CD4-positive, alpha-beta T cell treated with Interferon alpha-2 for 1 hour (primary cell): ENCODE data around the gene PDCD1LG2.

Experiments used
- DNase-seq, 2 donors: peaks; one replicate each; pipeline ENCODE4 v3.0.0-alpha.2; 2020 to 2022

The PDCD1LG2 gene

DNA sequence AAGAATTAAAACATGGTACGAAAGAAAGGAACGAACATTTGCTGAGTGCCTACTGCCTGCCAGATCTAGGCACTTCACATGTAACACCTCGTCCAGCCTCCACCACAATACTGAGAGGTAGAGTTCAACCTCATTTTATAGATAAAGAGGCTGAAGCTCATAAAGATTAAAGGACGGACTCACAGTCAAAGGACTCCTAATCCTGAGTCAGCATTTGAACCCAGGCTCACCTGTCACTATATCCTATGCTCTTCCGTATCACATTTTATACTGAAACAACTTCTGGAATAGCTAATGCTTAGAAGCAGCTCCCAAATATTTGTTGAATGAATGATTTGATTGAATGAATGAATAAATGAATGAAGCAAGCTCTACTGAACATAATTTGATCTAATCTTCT lies 22.5 kb downstream of the PDCD1LG2 start:
- DNase-seq, result no peak

- DNase-seq, result peak in 1 of 2 donors; percentile 38
Observed at GRCh38 chr9:5536684-5537083, 26.4 kb downstream of the PDCD1LG2 start.

DNA sequence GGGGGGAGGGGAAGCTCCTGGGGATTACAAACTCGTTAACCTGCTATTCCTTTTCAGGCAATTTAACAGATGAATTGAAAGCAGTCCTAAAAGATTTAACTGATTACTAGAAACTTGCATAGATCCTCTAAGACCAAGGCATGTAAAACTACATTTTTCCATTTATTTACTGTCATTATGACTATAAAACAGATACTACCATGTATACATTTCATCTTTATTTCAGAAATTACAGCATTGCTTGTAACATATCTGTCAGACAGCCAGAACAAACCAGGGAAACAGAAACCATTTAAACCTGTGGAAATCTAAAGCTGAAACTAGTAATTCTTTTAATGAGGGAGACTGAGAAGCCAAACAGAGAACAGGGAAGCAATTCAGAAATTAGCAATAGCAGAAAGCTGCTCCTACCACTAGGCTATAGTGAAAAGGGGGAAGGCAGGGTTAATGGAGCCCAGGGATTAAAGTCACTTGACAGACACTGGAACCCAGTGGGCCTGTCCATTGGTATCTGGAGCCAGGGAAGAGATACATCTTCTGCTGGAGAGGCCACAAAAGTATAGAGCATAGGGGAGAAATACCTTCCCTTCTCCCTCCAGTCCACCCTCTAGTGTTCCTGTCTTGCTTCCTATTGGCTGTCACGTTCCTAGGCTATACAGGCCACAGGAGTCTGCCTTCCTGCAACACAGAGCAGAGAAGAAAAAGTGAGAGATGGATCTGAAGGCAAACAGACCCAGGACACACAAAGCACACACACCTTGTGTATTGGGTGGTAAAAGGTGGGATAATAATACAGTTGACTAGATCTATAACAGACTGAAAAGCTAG lies 33.8 kb downstream of the PDCD1LG2 start:
- DNase-seq, result no peak

DNA sequence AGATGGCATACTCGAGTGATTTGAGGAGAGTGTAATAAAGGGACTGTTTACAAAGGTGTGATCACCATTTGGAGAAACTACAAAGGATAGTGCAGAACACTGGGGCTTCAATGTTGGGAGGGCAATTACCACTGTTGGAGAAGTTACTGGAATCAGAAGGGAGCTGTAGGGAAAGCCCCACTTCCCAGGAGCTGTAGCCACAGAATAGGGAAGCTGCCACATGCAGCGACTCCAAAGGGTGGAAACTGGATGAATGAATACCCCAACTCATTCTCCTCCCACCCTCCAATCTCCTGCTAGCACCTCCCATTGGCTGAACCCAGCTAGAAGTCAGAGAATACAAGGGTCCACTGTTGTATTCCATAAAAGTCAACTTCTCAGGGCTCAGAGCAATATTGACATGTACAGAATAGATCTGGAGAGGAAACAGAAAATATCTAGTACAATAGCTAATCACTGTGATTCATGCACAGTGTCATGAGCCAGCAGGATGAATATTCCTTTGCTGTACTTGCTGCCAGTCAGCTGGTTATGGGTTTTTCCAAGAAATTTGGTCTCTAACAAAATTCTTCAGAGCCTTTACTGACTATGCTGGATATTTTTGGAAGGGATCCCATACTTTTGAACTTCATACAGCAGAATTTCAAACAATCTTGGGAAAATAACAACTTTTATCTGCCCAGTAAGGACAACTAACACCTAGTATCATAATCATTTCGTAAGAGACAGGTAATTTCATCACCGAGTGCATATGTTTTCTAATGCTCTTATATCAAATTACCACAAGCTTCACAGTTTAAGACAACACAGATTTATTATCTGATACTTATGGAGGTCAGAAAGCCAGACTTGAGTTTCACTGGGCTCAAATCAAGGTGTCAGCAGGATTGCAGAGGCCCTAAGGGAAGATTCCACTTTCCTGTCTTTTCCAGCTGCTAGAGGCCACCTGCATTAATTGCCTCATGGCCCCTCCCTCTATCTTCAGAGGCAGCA lies 39.6 kb downstream of the PDCD1LG2 start:
- DNase-seq, result no peak

DNA sequence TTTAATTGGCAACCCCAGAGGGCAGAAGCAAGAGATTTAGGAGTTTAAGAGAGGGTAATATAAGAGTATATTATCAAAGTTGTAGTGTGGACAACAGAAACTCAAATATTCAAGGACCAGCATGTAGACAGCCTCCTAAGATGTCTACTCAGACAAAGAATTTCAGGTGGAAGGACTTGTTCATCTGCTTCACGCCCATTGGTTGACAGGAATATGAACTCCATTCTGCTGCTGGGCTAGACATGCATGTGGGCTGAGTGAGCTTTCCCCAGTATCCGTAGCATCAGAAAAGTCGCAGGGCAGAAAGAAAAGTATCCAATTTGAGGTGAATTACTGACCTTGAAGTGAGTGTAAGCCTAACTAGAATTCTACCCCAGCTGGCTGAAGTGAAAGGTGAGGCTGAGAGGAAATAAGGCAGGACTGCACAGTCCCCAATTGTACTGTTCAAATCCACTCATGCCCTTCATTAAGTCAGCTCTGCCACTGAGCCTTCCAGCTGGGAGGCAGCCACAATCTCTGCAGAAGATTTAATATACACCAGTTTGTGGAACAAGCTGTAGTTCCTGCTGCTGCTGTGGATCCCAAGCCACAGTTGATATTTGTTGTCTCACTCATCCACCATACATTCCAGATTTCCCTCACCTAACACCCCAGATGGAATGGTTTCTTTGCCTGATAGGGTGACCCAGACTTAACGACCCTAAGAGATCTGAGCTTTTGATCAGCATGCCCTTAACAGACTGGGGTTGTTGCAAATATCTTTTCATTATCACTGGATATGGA lies 41.2 kb downstream of the PDCD1LG2 start:
- DNase-seq, result no peak

- no peak for DNase-seq
Observed at GRCh38 chr9:5552301-5552700, 42.0 kb downstream of the PDCD1LG2 start.

DNA sequence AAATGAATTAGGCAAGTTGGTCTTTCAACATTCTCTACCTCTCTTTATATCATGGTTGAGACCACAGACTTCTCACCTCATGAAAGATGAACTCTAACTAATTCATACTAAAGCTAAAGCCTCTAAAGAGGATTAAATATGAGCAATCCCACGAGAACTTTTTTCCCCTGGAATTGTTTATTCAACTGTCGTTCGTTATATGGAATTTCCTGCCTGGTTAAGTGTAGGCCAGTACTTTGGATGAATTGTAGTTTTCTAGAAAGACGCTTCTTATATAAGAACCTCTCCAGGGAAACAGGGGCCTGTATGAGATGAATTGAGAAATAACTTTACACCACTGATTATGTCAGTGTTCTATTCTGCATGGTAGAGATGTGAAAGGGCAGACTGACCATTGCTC lies 42.9 kb downstream of the PDCD1LG2 start:
- no peak for DNase-seq

- no peak for DNase-seq
Observed at GRCh38 chr9:5554254-5554653, 43.9 kb downstream of the PDCD1LG2 start.

- DNase-seq, result no peak
Observed at GRCh38 chr9:5556101-5556705, 45.9 kb downstream of the PDCD1LG2 start.

DNA sequence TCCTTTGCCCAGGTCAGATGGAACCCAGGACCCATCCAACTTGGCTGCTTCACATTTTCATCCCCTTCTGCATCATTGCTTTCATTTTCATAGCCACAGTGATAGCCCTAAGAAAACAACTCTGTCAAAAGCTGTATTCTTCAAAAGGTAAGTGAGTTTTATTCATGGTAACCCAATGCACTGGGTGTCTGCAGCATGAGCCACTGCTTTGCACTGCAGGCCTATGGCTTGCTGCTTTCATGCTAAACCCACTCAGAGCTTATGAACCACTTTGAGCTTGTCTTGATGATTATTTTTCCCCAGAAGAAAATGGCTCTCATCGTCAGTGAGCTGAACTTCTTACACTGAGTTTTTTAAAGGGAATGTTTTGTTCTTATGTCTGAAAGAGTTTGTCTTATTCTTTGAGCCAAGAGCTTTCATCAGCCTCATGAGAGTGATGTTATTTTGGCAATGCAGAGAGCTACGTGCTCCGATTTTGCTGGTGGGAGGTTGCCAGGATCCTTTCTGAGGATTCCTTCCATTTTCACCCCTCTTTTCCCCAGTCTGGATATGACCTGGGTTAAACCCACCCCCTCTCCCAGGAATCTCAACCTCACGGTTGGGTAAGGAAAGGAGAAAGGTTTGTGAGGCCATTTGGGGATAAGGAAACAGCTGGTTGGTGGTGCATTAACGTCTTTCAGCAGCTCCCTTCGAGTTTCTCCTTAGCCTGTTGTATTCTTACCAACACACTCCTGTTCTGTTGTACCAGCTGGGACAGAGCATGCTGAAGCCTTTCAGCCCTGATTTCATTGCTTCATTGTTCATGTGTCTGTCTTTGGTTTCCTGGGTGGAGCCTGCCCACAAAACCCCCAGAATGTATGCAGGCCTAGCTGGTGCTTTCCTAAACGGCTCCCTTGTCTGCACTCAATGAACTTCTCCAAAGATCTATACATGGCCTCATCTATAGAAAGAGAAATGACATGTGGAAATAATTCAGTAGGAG lies 47.6 kb downstream of the PDCD1LG2 start:
- DNase-seq, result peak; percentile 67 to 74

DNA sequence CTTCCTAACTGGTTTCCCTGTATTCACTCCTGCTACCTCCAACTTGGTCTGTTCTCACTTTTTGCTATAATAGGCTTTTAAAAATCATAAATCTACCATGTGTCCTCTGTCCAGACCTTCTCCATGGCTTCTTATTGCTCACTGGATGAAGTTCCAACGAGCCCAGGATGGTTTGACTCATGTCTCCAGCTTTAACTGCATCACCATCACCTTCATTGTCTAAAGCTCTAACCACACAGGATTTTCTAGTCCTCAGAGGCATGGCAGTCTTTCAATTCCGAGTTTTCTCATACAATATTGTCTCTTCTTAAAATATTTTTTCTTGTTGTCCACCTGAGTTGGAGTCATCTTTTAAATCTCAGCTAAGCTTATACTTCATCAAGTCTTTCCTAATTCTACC lies 49.3 kb downstream of the PDCD1LG2 start:
- DNase-seq, result no peak

GRCh38 chr9:5560443-5561100 lies 50.2 kb downstream of the PDCD1LG2 start:
- DNase-seq, result no peak

GRCh38 chr9:5561828-5562488 lies 51.6 kb downstream of the PDCD1LG2 start:
- no peak for DNase-seq

DNA sequence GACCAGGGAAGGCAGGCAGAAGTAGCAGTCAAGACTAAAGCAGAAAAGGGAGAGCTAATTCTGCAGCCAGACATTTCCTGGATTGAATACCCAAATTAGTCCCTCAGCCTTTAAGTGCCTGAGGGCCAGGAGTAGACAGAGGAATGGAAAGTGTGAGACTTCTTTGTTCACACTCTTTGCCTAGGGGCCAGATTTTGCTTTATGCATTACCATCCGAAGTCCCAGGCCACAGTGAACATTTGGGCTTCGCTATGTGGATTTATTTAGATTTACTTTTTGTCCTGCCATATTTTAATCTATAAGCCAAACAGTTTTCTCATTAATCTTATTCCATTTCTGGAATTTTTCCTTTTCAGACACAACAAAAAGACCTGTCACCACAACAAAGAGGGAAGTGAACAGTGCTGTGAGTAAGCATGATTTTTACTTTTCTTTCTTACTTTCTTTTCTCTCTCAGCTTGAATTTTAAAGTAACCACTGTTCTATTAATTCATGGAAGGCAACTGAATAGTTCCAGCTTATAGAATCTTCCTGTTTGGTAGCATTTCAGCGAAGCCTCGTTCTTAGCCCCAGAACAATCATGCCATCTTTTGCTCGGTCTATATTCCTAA lies 52.6 kb downstream of the PDCD1LG2 start:
- no peak for DNase-seq

- no peak for DNase-seq
Observed at GRCh38 chr9:5563417-5563815, 53.1 kb downstream of the PDCD1LG2 start.

DNA sequence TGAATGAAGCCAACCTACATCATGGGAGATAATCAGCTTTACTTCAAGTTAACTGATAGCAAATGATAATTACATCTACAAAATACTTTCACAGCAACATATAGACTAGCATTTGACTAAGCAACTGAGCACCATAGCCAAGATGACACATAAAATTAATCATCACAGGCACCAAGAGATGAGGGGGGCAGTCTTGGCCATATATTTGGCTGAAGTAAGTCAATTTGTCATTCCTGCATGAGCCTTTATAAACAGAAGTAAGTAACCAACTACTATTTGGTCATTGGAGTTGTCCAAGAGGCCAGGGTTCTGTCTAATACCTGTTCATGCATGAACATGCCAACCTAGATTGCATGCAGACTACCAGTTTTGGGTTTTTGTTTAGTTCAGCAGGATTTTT lies 53.6 kb downstream of the PDCD1LG2 start:
- DNase-seq, result no peak

DNA sequence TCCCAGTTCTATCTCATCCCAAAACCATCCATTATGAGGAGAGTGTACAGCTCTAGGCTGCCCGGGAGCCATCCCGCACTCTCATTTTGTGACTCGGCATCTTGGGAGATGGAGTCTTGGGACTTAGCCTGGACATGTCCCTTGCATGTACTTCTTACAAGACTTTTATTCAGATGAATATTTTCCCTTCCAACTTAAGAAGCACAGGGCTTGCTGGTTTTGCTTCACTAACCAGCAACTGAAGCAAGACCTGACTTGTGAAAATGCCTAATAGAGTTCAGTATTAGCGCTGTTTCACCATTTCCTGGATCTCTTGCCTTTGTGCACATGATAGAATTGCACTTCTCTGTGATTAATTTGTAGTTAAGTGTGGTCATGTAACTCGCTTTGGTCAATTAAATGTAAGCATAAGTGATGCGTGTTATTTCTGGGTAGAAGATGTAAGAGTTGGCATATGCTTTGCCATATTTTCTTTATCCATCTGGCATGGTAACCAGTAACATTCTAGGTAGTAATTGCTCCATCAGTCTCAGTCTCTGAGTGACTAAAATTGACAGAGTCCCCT lies 55.8 kb downstream of the PDCD1LG2 start:
- DNase-seq, result no peak

GRCh38 chr9:5568868-5569267 lies 58.5 kb downstream of the PDCD1LG2 start:
- no peak for DNase-seq

DNA sequence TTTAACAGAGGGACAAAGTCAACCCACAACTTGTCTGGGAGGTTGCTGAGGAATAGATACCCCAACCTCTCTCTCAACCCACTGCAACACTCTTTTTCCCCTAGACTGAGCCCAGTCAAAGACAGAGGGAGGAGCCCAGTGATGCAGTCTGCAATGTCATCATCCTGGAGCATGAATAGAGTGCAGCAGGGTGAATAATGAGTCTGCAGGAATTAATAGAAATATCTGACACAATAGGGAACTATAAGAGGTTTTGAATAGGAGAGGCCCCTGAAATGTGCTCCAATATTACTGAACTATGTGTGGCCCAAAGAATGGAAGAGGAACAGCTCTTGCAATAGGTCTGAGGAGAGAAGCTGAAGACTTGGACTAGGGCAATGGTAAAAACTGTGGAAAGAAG lies 59.1 kb downstream of the PDCD1LG2 start:
- DNase-seq, result no peak
